ENCODE data around the gene MDP1.

MDP1 gene

DNA sequence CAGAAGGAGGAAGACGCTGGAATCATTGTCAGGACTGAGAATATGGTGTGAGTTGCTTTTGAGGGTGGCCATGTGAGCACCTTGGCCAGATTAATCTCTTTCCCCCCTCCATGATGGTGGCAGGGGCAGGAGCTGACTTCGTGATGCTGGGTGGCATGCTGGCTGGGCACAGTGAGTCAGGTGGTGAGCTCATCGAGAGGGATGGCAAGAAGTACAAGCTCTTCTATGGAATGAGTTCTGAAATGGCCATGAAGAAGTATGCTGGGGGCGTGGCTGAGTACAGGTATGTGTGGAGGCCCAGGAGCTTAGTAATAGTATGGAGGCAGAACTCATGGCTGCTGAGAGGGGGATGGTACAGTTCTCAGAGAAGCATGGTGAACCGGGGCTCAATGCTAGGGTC is 22.3 kb upstream of the MDP1 start:
- TF ChIP-seq CTCF (IDR thresholded peaks at IDR 0.05; ENCODE audit: low read depth, low read length) (no peak), MYC (IDR thresholded peaks at IDR 0.05; ENCODE audit: low read depth, low read length) (no peak), POLR2A (IDR thresholded peaks at IDR 0.05; ENCODE audit: extremely low read depth, insufficient read length) (no peak)
- TF ChIP-seq, protein P1, sequence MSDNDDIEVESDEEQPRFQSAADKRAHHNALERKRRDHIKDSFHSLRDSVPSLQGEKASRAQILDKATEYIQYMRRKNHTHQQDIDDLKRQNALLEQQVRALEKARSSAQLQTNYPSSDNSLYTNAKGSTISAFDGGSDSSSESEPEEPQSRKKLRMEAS (IDR thresholded peaks at IDR 0.05; ENCODE audit: low read depth, low read length), result no peak
- DNase-seq (ENCODE audit: low read depth), result no peak
- no peak overlapping the region for H3K4me3 ChIP-seq (ENCODE audit: low read depth, low read length)

GRCh38 chr14:24237463-24237955 is 21.6 kb upstream of the MDP1 start:
- H3K4me3 ChIP-seq (ENCODE audit: low read depth, low read length), result no peak overlapping the region
- TF ChIP-seq MYC (IDR thresholded peaks at IDR 0.05; ENCODE audit: low read depth, low read length) (no peak), CTCF (IDR thresholded peaks at IDR 0.05; ENCODE audit: low read depth, low read length) (no peak)
- TF ChIP-seq, protein P1 (IDR thresholded peaks at IDR 0.05; ENCODE audit: low read depth, low read length), result no peak
- DNase-seq (ENCODE audit: low read depth), result no peak

DNA sequence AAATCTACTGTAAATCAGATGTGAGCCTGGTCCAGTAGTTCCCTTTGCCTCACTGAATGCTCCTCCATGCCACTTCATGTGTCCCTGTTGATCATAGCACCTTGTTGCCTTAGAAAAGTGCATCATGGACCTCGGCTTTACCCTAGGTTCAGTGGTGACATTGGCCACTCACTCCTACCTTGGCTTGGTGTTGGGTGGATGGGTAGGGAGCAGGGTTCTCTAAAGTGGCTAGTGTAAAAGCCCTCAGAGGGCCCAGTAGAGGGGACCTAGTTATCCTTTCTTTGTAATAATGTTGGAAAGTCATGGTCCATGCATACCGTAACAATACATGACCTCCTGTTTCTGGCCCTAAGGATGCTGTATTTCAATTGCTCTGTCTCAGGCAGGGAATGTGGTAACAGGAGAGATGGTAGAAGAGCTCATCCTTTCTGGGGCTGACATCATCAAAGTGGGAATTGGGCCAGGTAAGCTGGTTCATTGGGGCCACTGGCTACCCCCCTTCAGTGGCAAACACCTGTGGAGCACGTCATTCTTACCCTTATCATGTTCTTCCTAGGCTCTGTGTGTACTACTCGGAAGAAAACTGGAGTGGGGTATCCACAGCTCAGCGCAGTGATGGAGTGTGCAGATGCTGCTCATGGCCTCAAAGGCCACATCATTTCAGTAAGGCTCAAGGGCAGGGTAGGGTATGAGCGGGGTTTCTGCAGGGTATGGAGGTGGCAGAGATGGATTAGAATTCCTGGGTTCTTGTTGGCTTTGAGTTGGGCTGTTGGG is 21.0 kb upstream of the MDP1 start:
- TF ChIP-seq CTCF (IDR thresholded peaks at IDR 0.05; ENCODE audit: low read depth, low read length) (no peak), POLR2A (IDR thresholded peaks at IDR 0.05; ENCODE audit: extremely low read depth, insufficient read length) (no peak), MYC (IDR thresholded peaks at IDR 0.05; ENCODE audit: low read depth, low read length) (no peak)
- TF ChIP-seq, protein P1 (IDR thresholded peaks at IDR 0.05; ENCODE audit: low read depth, low read length), result no peak
- H3K4me3 ChIP-seq (ENCODE audit: low read depth, low read length), result no peak overlapping the region
- no peak for DNase-seq (ENCODE audit: low read depth)

DNA sequence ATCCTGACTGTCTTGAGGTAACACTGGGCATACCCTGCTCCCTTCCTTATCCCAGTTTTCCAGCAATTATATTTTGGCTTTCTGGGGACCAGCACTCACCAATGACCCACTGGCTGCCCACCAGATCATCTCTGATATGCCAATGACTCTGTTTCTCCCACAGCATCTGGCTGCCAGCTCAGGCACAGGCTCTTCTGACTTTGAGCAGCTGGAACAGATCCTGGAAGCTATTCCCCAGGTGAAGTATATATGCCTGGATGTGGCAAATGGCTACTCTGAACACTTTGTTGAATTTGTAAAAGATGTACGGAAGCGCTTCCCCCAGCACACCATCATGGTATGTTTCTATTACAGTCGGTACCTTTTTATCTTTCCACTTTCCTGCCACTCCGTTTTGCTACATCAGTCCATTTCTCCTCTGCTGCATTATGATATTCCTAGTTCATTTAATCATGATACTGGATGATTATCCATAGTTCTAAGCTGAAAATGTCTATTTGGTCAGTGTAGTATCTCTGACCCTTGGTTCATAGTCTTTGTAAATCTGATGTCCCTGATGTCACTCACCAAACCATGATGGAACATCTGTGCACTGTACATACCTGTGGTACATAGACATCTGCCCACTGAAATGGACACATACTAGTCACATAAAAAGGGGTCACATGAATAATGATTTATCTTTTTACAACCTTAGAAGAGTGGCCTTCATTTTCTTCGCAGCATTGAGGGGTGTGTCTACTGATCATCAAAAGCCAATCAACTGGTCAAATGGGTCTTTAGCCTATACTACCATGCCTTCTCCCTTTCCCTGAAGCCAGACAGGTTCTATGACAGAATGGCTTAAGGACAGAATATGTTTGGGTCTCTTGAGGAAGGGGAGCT is 20.2 kb upstream of the MDP1 start:
- no peak for DNase-seq (ENCODE audit: low read depth)
- H3K4me3 ChIP-seq (ENCODE audit: low read depth, low read length), result no peak overlapping the region
- no peak for TF ChIP-seq POLR2A (IDR thresholded peaks at IDR 0.05; ENCODE audit: extremely low read depth, insufficient read length)
- no peak for TF ChIP-seq MYC (IDR thresholded peaks at IDR 0.05; ENCODE audit: low read depth, low read length)
- no peak for TF ChIP-seq CTCF (IDR thresholded peaks at IDR 0.05; ENCODE audit: low read depth, low read length)
- TF ChIP-seq, protein P1 (IDR thresholded peaks at IDR 0.05; ENCODE audit: low read depth, low read length), result no peak

GRCh38 chr14:24234095-24235005 is 18.5 kb upstream of the MDP1 start:
- H3K4me3 ChIP-seq (ENCODE audit: low read depth, low read length), result peak overlapping the region; percentile 84

More at GRCh38 chr14:24234095-24235005, 18.5 kb upstream of the MDP1 start:
- TF ChIP-seq POLR2A (IDR thresholded peaks at IDR 0.05; ENCODE audit: extremely low read depth, insufficient read length), result no peak
- TF ChIP-seq, protein P1 (IDR thresholded peaks at IDR 0.05; ENCODE audit: low read depth, low read length), result no peak
- TF ChIP-seq MYC (IDR thresholded peaks at IDR 0.05; ENCODE audit: low read depth, low read length), result no peak
- TF ChIP-seq CTCF (IDR thresholded peaks at IDR 0.05; ENCODE audit: low read depth, low read length), result no peak
- DNase-seq (ENCODE audit: low read depth), result no peak

Data from NB4 (cell line).